CD4-positive, alpha-beta T cell treated with Interleukin-4 for 1 hour (primary cell): Measurements from ENCODE around the gene TRAK2.

Experiments used
- DNase-seq, 2 donors: peaks; one replicate each; pipeline ENCODE4 v3.0.0-alpha.2; 2020 to 2022

TRAK2 gene

DNA sequence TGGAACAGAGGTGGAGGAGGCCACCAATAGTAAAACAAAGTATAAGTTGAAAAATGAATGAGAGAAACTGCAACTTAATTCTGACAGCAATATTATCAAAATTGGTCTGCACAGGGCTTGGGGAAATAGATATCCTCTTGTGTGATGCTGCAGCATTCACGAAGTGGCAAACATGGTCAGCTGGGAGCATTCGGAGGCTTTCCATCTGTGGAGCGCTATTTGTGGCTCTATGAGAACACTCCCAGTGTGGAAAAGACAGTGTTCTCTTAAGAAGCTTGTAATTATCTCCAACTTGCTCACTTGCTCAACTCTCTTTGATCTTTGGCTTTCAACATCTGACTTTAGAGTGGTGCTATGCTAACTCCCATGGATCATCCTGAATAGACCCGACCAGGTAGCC lies 91.0 kb downstream of the TRAK2 start:
- DNase-seq: no peak

DNA sequence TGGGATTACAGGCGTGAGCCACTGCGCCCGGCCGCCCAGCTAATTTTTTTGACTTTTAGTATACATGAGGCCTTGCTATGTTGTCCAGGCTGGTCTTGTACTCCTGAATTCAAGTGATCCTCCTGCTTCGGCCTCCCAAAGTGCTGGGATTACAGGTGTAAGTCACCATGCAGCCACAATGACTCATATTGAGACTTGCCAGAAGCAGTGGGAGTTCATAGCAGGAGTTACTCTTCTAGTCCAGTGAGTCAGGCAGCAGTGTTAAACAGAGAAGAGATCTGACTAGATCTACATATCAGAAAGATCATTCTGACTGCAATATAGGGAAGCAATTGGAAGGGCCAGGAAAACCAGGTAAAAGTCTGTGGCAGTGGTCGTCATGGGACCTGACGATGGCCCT lies 92.6 kb downstream of the TRAK2 start:
- no peak for DNase-seq

GRCh38 chr2:201357221-201357620 lies 94.0 kb downstream of the TRAK2 start, which contains the start of gene FLACC1:
Gene FLACC1, minus strand, starts transcription at chr2:201357345. Its CDS starts 5,941 bp downstream, at chr2:201351404.
- DNase-seq: peak; percentile 12 to 23

GRCh38 chr2:201353116-201353515 lies 98.1 kb downstream of the TRAK2 start:
- DNase-seq: no peak

DNA sequence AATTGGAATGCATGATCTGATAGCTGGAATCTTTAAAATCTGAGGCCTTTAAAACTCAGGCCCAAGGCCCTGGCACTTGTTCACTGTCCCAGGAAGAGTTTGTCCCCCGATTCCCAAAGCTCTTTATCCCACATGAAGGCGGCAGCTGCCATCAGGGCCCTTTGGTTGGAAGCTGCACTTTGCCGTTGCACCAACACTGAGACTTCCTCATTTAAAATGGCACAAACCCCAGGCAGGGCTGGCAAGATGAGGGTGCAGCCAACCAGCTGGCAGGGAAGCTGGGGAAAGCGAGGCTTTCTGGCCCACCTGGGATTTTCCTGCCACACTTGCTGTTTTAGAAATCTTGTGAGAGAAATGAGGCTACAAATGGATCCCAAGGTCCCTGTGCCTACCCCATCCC lies 100.4 kb downstream of the TRAK2 start:
- no peak for DNase-seq

GRCh38 chr2:201349601-201350000 lies 101.7 kb downstream of the TRAK2 start:
- DNase-seq: no peak

DNA sequence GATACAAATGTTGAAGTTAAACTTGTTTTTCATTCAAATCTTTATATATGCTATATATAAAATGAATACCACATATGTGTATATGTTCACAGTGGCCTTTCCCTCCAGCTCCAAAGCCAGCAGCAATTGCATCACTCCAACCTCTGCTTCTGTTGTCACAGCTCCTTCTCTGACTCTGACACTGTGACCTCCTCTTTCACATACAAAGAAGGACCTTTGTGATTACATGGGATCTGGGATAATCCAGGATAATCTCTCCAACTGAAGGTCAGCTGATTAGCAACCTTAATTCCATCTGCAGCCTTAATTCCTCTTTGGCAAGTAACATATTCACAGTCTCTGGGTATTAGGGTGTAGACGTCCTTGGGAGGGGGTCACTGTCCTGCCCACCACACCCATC lies 102.5 kb downstream of the TRAK2 start:
- DNase-seq: no peak

- no peak for DNase-seq
These were observed 104.1 kb downstream of the TRAK2 start for GRCh38 chr2:201347138-201347537.

- DNase-seq: no peak
These were observed 105.5 kb downstream of the TRAK2 start for GRCh38 chr2:201345625-201346213.

DNA sequence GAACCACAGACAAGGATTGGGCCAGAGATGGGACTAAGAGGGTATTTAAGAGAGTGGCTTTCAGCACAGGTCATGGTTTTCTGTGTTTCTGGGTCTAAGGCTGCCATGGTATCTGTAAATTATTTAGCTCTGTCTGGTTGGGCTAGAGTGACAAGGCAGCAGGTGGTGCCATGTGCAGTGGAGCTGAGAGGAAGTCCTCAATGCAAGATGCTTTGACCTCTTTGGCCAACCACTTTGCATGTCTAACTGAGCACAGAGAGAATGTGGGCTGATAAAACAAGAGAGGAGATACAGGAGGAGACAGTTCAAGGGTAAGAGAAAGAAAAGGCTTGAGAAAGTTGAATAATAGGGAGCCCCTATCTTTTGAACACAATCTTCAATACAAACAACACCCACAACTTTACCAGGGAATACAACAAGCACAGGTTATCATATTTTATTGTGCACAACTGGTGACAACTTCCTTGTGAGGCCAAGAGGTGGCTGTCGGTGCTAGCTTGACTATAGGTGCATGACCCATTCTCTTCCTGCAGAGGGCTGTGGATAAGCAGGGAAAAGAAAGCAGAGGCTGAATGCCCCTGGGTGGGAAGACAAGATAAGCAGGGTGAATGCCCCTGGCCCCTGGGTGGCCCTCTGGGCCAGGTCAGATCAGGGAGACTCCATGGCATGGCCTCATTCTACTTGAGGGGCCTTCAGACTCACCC lies 106.4 kb downstream of the TRAK2 start:
- no peak for DNase-seq

DNA sequence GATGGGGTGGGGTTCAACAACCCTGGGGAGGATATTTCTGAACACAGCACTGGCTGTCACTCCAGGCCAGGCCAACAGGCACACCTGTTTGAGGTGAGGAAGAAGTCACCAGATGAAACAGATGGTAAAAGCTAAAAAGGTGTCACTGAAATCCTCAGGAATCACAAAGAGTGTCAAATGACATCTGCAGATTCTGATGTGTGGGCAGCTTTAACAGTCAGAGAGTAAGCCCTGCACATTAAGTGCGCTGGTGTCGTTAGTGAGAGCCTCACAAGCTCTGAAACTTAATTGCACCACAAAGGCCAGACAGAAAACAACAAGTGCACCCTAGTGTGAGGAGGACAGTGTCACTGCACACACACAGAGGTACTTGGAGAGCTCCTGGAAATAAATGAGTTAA lies 107.7 kb downstream of the TRAK2 start:
- no peak for DNase-seq

DNA sequence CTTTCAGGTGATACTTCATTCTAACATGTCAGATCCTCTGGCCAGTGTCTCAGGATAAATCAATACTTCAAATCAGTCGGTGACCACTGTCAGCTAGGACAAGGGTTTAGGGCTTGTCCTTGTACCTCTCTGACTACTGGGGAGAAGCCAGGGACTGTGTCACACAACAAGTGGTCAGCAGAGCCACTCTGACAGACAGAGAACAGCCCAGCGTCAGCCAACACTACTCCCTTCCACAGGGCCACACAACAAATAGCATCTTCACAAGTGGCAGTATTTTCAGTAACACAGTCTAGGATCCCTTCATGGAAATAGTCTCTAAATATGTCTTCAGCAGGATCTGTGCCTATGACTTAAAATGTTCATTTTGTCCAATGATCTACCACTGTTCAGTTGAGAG lies 108.3 kb downstream of the TRAK2 start:
- no peak for DNase-seq

GRCh38 chr2:201329409-201329808 lies 121.8 kb downstream of the TRAK2 start:
- no peak for DNase-seq

GRCh38 chr2:201327678-201328077 lies 123.6 kb downstream of the TRAK2 start:
- DNase-seq: no peak
